ENCODE data around the gene PANK1.
"Not testable (repeated sequence)": the region's sequence is repeated elsewhere in the genome, so short reads cannot be mapped to it uniquely, and the experiment has no call there.

Gene PANK1

DNA sequence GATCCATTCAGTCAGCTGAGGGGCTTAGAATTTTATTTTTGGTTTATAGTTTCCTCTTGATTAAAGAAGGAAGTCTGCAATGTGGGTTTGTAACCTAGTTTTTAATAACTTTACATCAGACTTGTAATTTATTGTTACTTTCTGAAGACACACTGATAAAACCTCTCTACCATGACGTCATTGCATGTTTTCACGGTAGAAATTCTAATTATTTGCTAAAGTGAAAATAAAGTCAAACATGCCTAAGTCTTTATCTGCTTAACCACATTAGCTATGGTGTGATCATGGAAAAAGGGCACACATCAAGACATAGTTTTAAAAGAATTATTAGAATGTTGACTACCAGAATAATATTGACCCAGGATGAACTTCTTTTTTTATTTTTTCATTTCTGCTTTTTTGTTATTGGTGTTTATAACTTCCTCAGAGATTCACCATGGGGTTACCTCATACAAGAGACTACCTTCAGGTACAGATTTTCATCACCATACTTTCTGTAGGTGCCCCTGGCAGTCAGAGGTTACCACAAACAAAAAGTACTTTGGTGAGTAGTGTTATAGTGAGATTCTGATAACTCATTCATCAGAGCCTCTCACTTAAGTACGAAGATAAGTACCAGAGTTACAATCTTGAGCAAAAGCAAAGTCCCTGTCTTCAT lies 7.0 kb upstream of the PANK1 start:
- DNase-seq = no peak

DNA sequence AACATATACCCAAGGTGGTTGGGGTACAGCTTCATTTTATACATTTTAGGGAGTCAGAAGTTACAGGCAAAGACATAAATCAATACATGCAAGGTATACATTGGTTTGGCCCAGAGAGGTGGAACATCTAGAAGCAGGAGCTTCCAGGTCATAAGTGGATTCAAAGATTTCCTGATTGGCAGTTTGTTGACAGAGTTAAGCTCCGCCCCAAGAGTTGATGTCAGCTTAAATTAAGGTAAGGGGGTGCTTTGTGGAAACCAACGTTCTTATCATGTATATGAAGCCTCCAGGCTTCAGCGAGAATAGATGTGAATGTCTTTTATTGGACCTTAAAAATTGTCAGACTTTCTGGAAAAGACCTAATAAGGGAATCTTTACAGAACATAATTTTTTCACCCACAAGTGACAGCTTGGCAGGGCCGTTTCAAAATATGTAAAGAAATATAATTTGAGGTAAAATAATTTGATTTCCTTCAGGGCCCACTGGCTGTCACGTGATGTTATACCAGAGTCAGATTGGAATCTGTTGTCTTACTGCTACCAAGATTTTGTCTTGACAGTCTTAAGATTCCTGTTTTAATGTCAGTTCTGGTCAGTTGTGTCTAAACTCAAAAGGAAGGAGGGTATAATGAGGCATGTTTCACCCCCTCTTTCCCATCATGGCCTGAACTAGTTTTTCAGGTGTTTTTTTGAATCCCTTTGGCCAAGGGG lies 6.3 kb upstream of the PANK1 start:
- DNase-seq = no peak

DNA sequence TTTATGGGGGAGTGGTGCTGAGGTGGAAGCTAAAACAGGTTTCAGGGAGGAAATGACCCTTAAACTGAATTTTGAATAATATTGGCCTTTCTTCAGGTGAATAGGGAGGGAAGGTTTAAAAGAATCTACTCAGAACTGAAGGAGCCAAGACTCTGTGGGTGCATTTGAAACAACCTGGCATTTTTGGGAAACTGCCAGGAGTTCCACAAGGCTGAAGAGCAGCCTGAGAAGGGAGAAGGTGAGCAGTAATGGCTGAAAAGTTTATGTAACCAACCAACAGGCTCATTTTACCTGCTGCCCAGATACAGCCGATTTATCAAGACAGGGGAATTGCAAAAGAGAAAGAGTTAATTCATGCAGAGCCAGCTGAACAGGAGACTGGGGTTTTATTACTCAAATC lies 4.0 kb upstream of the PANK1 start:
- DNase-seq = no peak

DNA sequence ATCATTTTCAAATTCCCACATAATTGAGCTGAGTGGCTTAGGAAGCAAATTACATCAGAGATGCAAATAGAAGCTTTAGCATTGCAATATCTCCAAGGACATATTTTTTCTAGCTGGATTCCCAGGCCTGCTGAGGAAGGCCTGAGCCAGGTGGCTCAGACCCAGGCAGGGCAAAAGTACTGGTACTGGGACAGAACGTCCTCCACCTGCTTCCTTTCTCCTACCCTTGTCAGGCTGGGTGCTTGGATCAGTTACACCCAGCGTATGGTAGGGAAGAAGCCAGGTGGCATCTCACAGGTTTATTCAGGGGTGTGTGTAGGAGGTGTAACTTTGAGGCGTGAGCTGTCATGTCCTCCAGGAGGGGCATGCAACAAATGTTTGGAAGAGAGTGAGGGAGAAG lies 3.0 kb upstream of the PANK1 start:
- DNase-seq = no peak

DNA sequence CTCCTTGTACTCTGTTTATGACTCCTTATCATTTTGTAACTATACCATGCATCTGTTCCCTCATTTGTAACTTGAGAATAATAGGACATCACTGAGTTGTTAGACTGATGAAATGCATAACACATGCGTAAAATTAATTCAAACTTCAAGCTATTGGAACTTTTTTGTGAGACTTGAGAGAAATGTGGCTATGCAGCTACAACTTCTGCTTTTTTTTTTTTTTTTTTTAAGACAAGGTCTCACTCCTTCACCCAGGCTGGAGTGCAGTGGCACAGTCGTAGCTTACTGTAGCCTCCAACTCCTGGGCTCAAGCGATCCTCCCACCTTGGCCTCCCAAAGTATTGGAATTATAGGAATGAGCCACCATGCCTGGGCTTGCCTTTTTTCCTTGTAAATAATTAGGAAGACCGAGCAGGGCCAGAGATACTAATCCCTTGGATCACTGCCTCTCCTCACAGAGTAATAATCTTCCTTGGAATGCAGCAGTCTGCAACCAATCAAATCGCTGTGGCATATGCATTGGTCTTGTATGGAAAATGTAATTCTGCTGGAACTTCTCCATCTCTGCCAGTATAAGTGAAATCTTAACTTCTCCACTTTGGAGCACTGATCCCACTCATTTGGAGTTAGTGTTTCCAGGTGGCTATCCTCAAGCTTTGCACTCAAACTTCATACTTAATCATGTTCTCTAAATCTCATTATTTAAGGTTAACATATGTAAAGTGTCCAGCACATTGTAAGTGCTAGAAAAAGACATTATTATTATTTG lies 2.0 kb upstream of the PANK1 start:
- DNase-seq = peak; percentile 36

DNA sequence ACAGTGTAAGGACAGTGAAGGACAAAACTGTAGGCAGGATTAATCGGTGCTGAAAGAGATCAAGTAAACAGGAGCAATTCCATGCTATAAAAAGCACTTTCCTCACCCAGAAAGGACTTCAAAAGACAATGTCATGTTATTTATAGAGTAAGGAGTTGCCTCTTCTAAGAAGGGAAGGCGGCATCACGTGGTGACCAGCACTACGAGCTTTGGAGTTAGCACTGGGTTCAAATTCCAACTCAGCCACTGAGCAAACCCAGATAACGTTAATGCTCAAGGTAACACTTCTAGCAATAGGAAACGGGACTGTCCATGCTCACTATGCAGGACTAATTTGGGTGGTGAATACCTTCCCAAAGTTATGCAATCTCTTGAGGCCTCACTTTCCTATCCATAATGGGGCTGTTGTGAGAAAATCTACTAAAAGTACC lies 715 bp upstream of the PANK1 start:
- DNase-seq = no peak

DNA sequence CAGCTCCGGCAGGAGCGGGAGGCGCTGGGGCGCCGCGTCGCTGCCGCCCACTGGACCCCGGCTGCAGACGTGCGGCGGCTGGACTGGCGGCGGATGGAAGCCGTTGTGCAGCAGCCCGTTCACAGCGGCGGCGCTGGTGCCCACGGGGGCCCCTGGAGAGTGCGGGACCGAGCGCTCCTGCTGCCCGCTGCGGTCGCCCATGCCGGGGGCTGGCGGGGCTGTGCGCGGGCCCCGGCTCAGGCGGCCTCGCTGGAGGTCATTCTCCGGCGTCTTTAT lies 413 bp downstream of the PANK1 start:
- no peak for DNase-seq

DNA sequence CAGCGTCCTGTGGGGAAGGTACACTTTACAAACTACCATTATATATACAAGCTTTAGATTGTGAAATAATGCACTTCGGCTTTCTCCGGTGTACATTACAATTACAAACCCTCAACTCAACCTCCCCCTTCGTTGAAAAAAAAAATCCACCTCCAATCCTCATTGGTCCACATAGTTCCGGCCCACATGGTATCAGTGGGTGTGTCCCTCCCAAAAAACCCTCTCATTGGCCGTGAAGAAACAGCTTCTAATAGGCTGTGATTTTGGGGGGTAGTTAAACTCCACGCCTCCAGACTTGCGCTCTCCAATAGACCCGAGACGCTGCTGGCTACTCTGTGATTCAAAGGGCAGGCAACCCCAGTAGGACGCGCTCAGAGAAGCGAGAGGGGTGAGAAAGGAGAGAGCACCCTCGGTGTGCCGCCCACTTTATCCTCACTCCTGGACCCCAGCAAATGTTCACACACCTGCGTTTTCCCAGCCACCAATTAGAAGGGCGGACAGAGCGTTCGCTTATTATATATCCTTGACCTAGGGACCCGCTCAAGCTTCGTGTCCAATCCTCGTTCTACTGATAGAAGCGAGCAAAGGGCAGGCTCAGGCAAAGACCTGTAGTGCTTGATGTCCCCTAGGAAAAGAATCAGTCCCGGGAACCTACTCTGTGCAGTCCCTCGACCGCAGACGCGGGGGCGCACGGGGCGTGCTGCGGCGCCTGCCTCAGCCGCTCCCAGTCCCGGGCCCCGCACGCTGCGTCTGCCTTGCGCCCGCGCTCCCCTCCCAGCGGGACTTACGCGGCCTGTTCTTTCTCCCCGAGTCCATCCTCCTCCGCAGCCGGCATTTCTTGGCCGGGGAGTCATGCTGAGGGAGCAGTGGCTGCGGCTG lies 991 bp downstream of the PANK1 start:
- DNase-seq = peak; percentile 97

DNA sequence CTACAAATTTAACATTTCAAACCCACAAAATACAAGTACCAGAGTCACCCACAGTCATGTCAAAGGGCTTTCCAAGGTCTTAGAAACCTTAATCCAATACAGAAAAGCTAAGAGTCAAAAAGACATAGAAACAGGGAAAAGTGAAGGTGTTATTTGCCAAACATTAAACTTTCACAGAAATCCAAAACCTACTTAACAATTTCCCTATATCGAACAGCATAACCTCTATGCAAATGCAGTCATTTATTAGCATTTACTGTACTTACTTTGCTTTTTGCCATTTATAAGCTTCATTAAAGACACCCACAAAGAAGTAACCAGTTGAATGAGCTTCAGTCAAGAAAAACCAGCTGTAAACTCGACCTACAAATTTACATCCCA lies 1.6 kb downstream of the PANK1 start:
- no peak for DNase-seq

DNA sequence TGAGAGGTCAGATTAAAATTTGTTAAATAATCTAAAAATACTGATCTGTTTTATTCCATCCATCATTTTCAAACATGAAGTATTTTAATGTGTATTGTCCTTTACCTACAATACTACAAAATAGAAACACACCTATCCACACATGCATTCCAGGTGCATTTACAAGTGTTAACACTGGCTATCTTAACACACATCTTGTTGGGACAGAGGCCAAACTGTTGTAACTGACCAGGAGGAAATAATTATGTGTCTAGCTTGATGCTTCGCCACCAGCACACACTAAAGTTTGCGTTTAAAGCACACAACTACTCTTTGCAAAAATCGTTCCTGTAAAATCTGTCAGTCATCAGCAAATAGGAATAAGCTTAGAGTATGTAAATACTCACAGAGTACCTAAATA lies 2.8 kb downstream of the PANK1 start:
- DNase-seq = no peak

DNA sequence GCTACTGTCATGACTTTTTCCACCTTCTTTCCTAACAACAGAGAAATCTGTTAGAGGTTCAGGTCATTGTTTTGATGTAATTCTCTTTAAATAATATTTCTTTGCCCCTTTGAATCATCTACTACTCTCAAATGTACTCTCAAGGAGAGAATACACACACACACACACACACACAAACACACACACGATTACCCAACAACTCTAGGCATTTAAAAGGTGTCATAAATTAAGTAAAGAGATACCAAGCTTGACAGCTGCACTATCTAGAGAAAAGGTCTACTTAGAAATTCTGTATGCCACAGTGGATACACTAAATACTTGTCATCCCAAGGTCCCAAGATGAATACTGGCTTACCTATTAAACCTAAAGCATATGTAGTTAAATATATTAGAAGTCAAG lies 4.8 kb downstream of the PANK1 start:
- DNase-seq = no peak

DNA sequence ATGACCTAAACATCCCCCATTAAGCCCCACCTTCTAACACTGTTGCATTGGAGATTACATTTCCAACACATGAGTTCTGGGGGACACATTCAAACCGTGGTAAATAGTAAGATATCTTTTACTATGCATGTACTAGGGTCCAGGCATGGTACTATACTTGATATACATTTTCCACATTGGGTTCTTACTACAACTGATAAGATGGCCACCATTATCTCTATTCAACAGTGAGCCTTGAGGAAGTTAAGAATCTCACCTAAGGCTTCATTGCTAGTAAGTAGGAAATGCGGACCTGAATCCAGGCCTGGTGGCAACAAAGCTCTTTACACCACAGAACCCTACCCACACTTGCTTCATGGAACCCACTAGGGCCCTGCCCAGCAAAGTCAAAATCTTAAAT lies 5.7 kb downstream of the PANK1 start:
- DNase-seq = no peak

DNA sequence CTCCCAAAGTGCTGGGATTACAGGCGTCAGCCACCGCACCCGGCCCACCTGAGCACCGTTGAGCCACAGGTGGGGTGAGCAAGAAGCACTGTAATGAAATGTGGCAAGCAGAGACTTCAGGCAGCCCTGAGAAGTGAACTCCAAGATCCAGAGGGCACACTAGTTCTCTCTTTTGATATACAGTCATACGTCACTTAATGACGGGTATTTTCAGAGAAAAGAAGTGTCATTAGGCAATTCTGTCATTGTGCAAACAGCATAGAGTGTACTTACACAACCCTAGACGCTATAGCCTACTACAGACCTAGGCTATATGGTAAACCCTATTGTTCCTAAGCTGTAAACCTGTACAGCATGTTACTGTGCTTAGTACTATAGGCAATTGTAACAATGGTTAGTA lies 7.9 kb downstream of the PANK1 start:
- DNase-seq = no peak

DNA sequence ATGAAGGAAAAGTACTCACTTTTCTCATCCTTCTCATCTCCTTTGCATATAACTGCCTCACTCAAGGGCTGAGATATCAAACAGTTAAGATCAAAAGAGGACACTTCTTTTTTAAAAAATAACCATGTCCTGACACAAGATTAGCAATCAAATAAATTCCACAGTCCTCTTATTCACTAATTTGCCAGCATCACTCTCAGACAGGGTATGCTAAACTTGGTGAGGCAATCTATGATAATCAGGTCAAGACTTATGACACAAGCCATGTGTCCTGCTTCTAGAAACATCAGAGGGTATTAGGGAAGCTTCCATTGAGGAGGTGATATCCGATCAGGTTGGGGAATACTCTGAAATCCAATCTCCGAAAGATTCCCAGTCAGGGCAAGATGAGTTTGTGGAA lies 10.4 kb downstream of the PANK1 start:
- no peak for DNase-seq

DNA sequence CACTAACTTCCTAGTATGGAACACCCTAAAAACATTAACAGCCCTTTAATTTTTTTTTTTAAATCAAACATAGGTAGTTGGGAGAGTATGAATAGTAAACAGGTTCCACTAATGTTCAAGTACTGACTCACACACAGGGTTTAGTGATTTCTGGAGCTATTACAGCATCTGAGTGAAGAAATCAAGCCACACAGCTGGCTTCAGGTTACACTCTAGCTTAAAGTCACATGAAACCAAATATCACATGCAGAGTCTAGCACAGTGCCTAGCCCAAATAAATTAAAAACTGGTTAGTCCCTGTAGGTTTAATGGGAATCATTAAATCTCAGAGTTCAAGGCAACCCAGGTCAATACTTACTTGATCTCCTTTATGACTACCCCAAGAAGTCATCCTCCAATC lies 11.6 kb downstream of the PANK1 start:
- DNase-seq = no peak

DNA sequence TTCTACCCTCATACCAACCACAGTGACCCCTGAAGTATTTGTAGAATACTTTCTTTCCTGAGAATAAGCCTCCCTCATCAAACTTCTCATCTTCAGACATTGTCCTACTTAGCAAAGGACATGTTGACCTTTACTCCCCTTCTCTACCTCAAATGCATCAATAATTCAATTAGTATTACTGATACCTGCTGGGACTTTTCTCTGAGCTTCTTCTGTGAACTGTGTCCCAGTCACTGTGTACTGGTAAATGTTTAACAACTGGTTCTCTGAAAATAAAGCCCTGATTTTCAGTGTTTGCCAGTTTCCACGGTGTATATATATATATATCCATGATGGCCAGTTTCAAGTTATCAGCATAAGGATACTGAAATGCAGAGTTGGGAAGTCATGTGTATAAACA lies 12.2 kb downstream of the PANK1 start:
- no peak for DNase-seq

DNA sequence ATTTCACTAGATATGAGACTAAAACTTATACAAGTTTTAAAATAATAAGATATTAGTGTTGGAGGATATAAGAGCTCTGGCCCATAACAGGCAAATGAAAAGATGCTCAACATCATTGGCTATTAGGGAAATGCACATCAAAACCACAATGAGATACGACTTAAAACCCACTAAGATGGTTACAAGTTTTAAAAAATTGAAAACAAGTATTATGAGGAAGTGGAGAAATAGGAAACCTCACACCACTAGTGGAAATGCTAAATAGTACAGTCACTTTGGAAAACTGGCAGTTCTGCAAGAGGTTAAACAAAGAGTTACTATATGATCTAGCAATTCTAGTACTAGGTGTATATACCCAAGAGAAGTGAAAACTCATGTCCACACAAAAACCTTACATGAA lies 17.2 kb downstream of the PANK1 start:
- no peak for DNase-seq

DNA sequence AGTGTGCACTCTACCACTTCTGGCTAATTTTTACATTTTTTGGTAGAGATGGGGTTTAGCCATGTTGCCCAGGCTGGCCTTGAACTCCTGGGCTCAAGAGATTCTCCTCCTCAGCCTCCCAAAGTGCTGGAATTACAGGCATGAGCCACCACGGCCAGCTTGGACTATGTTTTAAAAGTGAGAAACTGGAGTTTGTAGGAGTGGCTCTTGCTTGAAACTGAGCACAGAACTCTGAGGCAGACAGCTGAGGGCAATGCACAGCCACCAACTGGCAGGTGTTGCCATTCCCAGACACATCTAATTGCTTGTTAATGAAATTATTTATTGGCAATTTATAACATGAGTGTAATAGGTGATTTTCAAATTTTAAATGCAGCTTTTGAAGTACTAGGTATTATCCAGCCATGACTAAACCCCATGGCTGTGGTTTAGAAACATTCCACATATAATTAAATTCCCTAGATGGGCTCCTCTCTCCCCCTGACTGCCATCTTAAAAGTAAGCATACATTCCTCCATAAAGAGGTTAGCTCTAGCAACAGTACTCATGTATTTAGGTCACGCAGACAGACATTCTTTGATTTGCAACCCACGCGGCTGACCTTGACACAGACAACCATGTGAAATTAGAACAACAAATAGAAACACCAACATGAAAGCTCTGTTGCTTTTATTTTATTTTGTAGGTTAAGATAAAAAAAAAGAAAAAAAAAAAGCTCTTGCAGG lies 19.8 kb downstream of the PANK1 start:
- no peak for DNase-seq

DNA sequence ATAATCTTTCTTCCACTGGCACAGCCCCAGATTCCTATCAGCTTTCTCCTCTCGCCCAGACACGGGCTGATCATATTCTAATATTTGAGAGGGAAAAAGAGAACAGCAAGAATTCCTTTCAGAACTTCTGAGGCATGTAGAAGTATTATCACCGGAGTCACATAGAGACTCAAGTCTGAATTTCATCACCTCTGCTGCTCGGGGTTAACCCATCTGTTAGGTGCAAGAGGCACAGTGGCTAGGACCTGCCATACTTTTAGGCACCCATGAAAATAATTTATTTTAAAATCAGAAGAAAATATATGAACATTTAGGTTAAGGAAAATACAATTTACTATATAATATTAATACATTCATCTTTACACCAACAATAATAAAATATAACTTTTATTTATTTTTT lies 21.0 kb downstream of the PANK1 start:
- DNase-seq = no peak

DNA sequence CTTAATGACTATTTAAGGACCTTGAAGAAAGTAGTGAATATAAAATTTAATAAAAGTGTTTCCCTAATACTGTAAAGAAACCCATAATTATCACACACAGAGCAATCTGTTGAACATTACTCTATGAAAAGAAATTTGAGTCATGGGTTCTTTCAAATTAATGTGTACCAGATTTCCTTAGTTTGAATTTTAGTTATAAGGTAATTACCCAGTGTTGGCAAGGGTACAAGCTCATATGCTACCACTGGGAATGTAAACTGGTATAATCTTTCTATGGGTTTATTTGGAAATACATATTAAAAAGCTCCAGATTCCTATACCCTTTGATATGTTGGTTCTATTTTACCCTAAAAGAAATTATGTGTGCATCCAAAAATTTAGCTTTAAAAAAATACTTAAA lies 22.9 kb downstream of the PANK1 start:
- DNase-seq = no peak

DNA sequence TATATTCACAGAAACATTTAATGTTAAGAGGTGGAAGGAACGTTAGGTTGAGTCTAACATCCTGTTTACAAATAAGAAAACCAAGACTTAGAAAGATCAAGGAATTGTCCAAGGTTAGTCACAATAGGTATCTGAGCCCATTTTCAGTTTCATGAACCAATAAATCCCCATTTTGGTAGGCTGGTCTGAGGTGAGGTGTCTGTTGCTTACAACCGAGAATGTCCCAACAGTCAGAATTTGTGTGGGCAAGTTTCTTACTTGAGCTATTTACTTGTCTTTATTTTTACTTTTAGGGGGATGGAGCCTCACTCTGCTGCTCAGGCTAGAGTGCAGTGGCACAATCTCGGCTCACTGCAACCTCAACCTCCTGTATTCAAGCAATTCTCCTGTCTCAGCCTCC lies 23.6 kb downstream of the PANK1 start:
- DNase-seq = no peak

DNA sequence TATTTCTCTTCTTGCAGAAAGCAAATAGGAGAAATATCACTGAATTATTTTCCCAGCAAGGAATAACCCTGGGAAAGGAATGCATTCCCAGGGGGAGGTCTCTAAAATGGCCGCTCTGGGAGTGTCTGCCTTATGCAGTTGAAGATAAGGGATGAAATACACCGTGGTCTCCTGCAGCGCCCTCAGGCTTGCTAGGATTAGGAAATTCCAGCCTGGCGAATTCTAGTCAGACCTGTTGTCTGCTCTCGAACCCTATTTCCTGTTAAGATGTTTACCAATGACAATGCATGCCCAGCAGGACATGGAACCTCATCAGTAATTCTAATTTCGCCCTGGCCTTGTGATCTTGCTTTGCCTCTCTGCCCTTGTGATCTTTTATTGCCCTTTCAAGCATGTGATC lies 24.7 kb downstream of the PANK1 start:
- not testable (repeated sequence) for DNase-seq

DNA sequence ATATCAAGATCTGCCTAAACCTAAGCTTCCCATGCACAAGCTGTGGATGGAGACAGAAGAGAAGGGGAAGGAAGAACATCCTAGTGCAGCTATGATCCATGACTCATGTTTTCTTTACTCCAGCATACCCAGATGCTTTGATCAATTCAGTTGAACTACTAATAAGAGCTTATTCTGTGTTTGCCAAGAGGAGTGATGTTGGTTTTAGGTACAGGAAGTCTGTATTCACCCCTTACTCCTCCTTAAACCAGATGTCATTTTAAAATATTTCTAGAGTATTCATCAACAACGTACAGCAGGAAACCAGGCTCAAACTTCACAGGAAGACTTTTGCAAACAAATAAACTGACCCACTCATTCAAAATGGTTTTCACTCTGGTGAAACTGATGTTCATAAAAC lies 29.2 kb downstream of the PANK1 start:
- no peak for DNase-seq
